GM18870 (cell line): ENCODE data around the gene MYMK.

Experiments
- ATAC-seq: cut with Tn5 transposase; IDR thresholded peaks from one replicate; pipeline ENCODE4 v1.9.1; 2021; ENCODE audit warnings: moderate library complexity; ENCODE audit not compliant: unreplicated experiment

The MYMK gene

GRCh38 chr9:133536080-133536479 lies 11.3 kb upstream of the MYMK start:
- ATAC-seq, result no peak

GRCh38 chr9:133535306-133535877 lies 10.6 kb upstream of the MYMK start:
- no peak for ATAC-seq

- no peak for ATAC-seq
Observed at GRCh38 chr9:133534346-133535291, 9.9 kb upstream of the MYMK start, which contains the start of gene ADAMTSL2. ADAMTSL2 (plus strand) TSS chr9:133534704; CDS start chr9:133536713, 2,009 bp downstream.

- no peak for ATAC-seq
Observed at GRCh38 chr9:133533857-133534256, 9.1 kb upstream of the MYMK start.

GRCh38 chr9:133532937-133533668 lies 8.3 kb upstream of the MYMK start:
- ATAC-seq, result no peak

- ATAC-seq, result no peak
Observed at GRCh38 chr9:133531293-133531692, 6.5 kb upstream of the MYMK start.

- no peak for ATAC-seq
Observed at GRCh38 chr9:133529874-133530273, 5.1 kb upstream of the MYMK start.

GRCh38 chr9:133529457-133529856 lies 4.7 kb upstream of the MYMK start:
- no peak for ATAC-seq

- no peak for ATAC-seq
Observed at GRCh38 chr9:133528876-133529241, 4.1 kb upstream of the MYMK start.

GRCh38 chr9:133528001-133528875 lies 3.5 kb upstream of the MYMK start:
- ATAC-seq, result no peak

GRCh38 chr9:133527444-133527920 lies 2.7 kb upstream of the MYMK start:
- ATAC-seq, result no peak

- ATAC-seq, result no peak
Observed at GRCh38 chr9:133526721-133527321, 2.1 kb upstream of the MYMK start.

- no peak for ATAC-seq
Observed at GRCh38 chr9:133525677-133526076, 918 bp upstream of the MYMK start.

- ATAC-seq, result no peak
Observed at GRCh38 chr9:133524146-133524545, 613 bp downstream of the MYMK start.

- no peak for ATAC-seq
Observed at GRCh38 chr9:133523106-133523505, 1.7 kb downstream of the MYMK start.

- no peak for ATAC-seq
Observed at GRCh38 chr9:133522073-133522910, 2.5 kb downstream of the MYMK start.

- ATAC-seq, result no peak
Observed at GRCh38 chr9:133521122-133522072, 3.4 kb downstream of the MYMK start.
